B cell (primary cell): ENCODE results near the gene FAM184B.

ENCODE experiments used
- CTCF ChIP-seq: fragments of 200-600 bp; IDR thresholded peaks from one replicate; pipeline ENCODE4 v1.8.0; 2022; ENCODE audit warnings: antibody characterized with exemption, mild to moderate bottlenecking
- EZH2 ChIP-seq: IDR thresholded peaks from 2 replicates; pipeline ENCODE4 v1.6.1; 2012; ENCODE audit warnings: borderline replicate concordance, low read depth, mild to moderate bottlenecking, moderate library complexity, low read length; ENCODE audit not compliant: insufficient read depth, poor library complexity, severe bottlenecking

- TF ChIP-seq CTCF: no peak
- TF ChIP-seq EZH2: no peak
These were observed 30.7 kb upstream of the FAM184B start for GRCh38 chr4:17812125-17812524.
